Ishikawa (cell line): Measurements from ENCODE around the gene STOM.

Experiments used
- CEBPB ChIP-seq: IDR thresholded peaks from 2 replicates; pipeline ENCODE4 v1.6.1; 2012
- EGR1 ChIP-seq: IDR thresholded peaks from 2 replicates; pipeline ENCODE4 v1.6.1; 2012
- EP300 ChIP-seq: IDR thresholded peaks from 2 replicates; pipeline ENCODE4 v1.6.1; 2012; ENCODE audit warnings: borderline replicate concordance
- MAX ChIP-seq: IDR thresholded peaks from 2 replicates; pipeline ENCODE4 v1.6.1; 2012
- RAD21 ChIP-seq: IDR thresholded peaks from 2 replicates; pipeline ENCODE4 v1.6.1; 2012; ENCODE audit warnings: low read depth
- REST ChIP-seq: IDR thresholded peaks from 2 replicates; pipeline ENCODE4 v1.6.1; 2012; ENCODE audit warnings: low read depth, mild to moderate bottlenecking
- TCF12 ChIP-seq: IDR thresholded peaks from 2 replicates; pipeline ENCODE4 v1.6.1; 2012; ENCODE audit warnings: low read depth
- TEAD4 ChIP-seq: IDR thresholded peaks from 2 replicates; pipeline ENCODE4 v1.6.1; 2012
- USF1 ChIP-seq: IDR thresholded peaks from 2 replicates; pipeline ENCODE4 v1.6.1; 2012

GRCh38 chr9:121308765-121309164, 61.3 kb downstream of the STOM start:
- TF ChIP-seq MAX = no peak
- TF ChIP-seq EGR1 = no peak
- TF ChIP-seq REST = no peak
- no peak for TF ChIP-seq RAD21
- TF ChIP-seq EP300 = no peak
- no peak for TF ChIP-seq CEBPB
- TF ChIP-seq TEAD4 = no peak
- no peak for TF ChIP-seq TCF12
- no peak for TF ChIP-seq USF1
